Thoracic aorta (tissue), 2 donors: Measurements from ENCODE around the gene LRP5. TPM values are rescaled to one million over a fixed set of nuclear protein-coding genes. Genes with fewer than 3 reads are reported as not detected.

Experiments used
- ATAC-seq: fragments of 150-250 bp; one replicate; pipeline ENCODE4 v1.8.0; 2017; ENCODE audit warnings: low read depth; ENCODE audit not compliant: insufficient number of reproducible peaks, low FRiP score
- DNase-seq: peaks from one replicate; pipeline ENCODE4 v3.0.0-alpha.2; 2020; ENCODE audit warnings: low spot score
- H3K27ac ChIP-seq, 2 donors: fragments of 200-600 bp; sonication (generic); 1 replicate in 1 of 2; 2 replicates in 1 of 2; pipeline ENCODE4 v1.5.1; 2016; ENCODE audit warnings: mild to moderate bottlenecking in 2 of 2, moderate library complexity in 2 of 2
- H3K27me3 ChIP-seq: fragments of 200-600 bp; sonication (generic); replicated peaks from 2 replicates; pipeline ENCODE4 v1.6.0; 2016; ENCODE audit warnings: mild to moderate bottlenecking; ENCODE audit not compliant: insufficient read depth
- H3K36me3 ChIP-seq: fragments of 200-600 bp; sonication (generic); one replicate; pipeline ENCODE4 v1.5.1; 2016
- H3K4me1 ChIP-seq, 2 donors: fragments of 200-600 bp; sonication (generic); 1 replicate in 1 of 2; 2 replicates in 1 of 2; pipeline versions ENCODE4 v1.5.1 to v1.6.0; 2016; ENCODE audit warnings: low read depth in 2 of 2, mild to moderate bottlenecking in 1 of 2; ENCODE audit not compliant: control insufficient read depth in 1 of 2
- H3K4me3 ChIP-seq: fragments of 200-600 bp; sonication (generic); 2 replicates; pipeline ENCODE4 v1.5.1; 2016; ENCODE audit warnings: mild to moderate bottlenecking
- H3K9me3 ChIP-seq: fragments of 200-600 bp; sonication (generic); 2 replicates; pipeline ENCODE4 v1.5.1; 2016
- CTCF ChIP-seq: fragments of 200-600 bp; sonication (generic); IDR thresholded peaks from one replicate; pipeline ENCODE4 v1.5.1; 2019; ENCODE audit warnings: antibody characterized with exemption
- total RNA-seq, 2 donors: library from RNA; depleted of rRNA; stranded (reverse); fragments of >200 nt; gene quantifications; one replicate each; pipeline versions ENCODE4 v1.1.0 to v1.2.3, GENCODE V29; 2016

LRP5 gene
- total RNA-seq, result 10 to 100 TPM; 67.2 to 99.1 TPM

GRCh38 chr11:68312117-68312779 is at the start of gene LRP5:
LRP5 (plus strand) TSS chr11:68312591; CDS start chr11:68312715, 124 bp downstream.
- TF ChIP-seq CTCF, result no peak
- H3K9me3 ChIP-seq, result no peaks in the 10 kb centered on the region
- DNase-seq (no peak), ATAC-seq (no peak)
- H3K4me1 ChIP-seq, result peaks cover 17 to 44% of the 10 kb centered on the region in 2 donors
- peak within 1 kb of the TSS; percentile 93 for H3K4me3 ChIP-seq
- peak within 1 kb of the TSS; percentile 87 to 92 for H3K27ac ChIP-seq
- no peaks in the 10 kb centered on the region for H3K36me3 ChIP-seq
- H3K27me3 ChIP-seq, result no peaks in the 10 kb centered on the region

- no peaks in the 10 kb centered on the region for H3K9me3 ChIP-seq
- DNase-seq (no peak), ATAC-seq (no peak)
- H3K27ac ChIP-seq, result no peak overlapping the region
- H3K27me3 ChIP-seq, result no peaks in the 10 kb centered on the region
- no peak overlapping the region for H3K4me3 ChIP-seq
- TF ChIP-seq CTCF, result no peak
- peaks cover 0 to 4% of the 10 kb centered on the region in 2 donors for H3K4me1 ChIP-seq
- peaks cover 54% of the 10 kb centered on the region for H3K36me3 ChIP-seq
Observed at GRCh38 chr11:68263444-68264035, 48.9 kb upstream of the LRP5 start.

- ATAC-seq (no peak), DNase-seq (no peak)
- TF ChIP-seq CTCF, result no peak
- no peaks in the 10 kb centered on the region for H3K9me3 ChIP-seq
- no peak overlapping the region for H3K27ac ChIP-seq
- H3K27me3 ChIP-seq, result no peaks in the 10 kb centered on the region
- H3K36me3 ChIP-seq, result peaks cover 54% of the 10 kb centered on the region
- H3K4me3 ChIP-seq, result no peak overlapping the region
- peaks cover 0 to 11% of the 10 kb centered on the region in 2 donors for H3K4me1 ChIP-seq
Observed at GRCh38 chr11:68264244-68264643, 48.1 kb upstream of the LRP5 start.

- peaks cover 1 to 18% of the 10 kb centered on the region in 2 donors for H3K4me1 ChIP-seq
- ATAC-seq (no peak), DNase-seq (no peak)
- H3K27me3 ChIP-seq, result no peaks in the 10 kb centered on the region
- H3K9me3 ChIP-seq, result no peaks in the 10 kb centered on the region
- H3K36me3 ChIP-seq, result peaks cover 54% of the 10 kb centered on the region
- TF ChIP-seq CTCF, result no peak
- H3K4me3 ChIP-seq, result no peak overlapping the region
- no peak overlapping the region for H3K27ac ChIP-seq
Observed at GRCh38 chr11:68264741-68265540, 47.5 kb upstream of the LRP5 start.
